GM21528 (cell line): Measurements from ENCODE around the gene CHADL.
A peak's percentile ranks its signal among the peaks of the same experiment; 100 is the strongest.

Source experiments
- ATAC-seq: cut with Tn5 transposase; IDR thresholded peaks from one replicate; pipeline ENCODE4 v1.9.1; 2021; ENCODE audit warnings: mild to moderate bottlenecking, moderate library complexity; ENCODE audit not compliant: unreplicated experiment, low FRiP score

Gene CHADL

DNA sequence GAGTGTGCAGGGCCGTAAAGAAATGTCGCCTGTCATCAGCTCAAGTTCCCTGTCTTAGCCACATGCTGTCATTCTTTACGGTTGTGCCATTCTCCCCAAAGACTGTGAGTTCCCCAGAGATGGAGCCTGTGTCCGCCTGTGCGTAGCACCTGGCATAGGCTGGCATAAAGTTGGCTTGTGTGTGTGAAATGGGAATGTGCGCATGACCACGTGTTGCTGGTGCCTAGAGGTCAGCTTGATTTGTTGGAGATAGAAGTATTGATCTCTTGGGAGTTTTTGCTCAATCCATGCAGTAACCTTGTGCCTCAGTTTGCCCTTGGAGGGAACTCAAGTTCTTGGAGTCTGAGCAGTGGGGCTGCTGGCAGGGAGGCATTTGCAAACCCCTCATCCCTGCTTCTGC lies 9.4 kb downstream of the CHADL start:
- ATAC-seq = no peak

DNA sequence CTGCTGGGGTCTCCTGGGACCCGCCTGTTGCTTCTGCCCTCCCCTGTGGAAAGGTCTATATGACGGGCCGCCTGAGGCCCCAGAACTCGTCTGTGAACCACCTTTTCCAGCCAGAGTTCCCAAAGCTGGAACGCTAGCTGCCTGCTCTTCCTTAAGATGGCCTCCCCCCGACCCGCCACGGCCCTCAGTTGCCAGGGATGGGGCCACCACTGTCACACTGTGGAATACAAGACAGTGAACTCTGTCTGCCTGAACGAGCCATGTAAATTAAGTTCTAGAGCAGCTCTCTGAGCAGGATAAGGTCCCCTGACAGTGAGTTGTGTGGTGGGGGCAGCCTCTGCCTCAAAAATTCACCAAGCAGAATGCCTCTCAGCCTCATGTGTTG lies 10.3 kb downstream of the CHADL start:
- ATAC-seq = no peak

DNA sequence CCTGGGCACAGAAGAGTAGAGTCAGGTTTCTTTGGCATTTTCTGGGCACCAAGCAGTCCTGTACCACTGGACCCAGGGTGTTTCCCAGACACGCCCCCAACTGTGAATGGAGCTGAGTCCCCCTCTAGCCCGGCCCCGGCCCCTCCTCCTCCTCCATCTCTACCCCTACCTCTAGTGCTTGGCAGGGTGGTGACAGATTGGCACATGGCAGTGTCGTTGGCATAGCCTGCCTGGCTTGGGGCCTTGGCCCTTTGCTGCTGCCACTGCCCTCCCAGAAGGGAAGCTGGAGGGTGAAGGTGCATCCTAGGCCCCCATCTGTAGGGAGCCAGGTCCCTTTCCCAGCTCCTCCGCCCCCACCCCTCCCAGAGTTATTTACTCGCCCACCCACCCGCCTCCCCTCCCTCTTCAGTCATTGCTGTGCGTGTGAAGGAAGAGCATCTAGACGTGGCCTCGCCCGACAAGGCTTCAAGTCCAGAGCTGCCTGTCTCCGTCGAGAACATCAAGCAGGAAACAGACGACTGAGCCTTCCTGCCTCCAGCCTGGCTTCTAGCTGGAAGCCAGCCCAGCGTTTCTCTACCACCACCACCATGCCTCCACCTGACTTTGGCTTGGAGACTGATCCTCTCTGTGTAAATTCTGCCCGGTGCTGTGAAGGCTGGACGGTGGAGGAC lies 10.9 kb downstream of the CHADL start:
- ATAC-seq = no peak

DNA sequence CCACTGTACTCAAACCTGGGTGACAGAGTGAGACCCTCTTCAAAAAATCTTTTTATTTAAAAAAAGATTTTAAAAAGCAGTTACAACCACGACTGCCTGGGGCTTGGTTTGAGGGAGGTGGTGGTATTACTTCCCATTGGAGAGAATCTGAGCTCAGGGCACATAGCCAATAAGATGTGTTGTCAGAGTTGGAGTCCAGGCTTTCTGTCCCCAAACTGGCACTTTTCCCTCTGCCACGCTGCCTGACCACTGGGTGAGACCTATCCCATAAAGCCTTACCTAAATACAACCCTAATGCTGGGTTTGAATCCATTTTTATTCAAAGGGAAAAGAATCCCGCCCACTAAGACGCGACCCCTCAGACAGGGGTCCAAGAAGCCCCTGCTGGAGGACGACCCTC lies 11.5 kb downstream of the CHADL start:
- ATAC-seq = no peak

DNA sequence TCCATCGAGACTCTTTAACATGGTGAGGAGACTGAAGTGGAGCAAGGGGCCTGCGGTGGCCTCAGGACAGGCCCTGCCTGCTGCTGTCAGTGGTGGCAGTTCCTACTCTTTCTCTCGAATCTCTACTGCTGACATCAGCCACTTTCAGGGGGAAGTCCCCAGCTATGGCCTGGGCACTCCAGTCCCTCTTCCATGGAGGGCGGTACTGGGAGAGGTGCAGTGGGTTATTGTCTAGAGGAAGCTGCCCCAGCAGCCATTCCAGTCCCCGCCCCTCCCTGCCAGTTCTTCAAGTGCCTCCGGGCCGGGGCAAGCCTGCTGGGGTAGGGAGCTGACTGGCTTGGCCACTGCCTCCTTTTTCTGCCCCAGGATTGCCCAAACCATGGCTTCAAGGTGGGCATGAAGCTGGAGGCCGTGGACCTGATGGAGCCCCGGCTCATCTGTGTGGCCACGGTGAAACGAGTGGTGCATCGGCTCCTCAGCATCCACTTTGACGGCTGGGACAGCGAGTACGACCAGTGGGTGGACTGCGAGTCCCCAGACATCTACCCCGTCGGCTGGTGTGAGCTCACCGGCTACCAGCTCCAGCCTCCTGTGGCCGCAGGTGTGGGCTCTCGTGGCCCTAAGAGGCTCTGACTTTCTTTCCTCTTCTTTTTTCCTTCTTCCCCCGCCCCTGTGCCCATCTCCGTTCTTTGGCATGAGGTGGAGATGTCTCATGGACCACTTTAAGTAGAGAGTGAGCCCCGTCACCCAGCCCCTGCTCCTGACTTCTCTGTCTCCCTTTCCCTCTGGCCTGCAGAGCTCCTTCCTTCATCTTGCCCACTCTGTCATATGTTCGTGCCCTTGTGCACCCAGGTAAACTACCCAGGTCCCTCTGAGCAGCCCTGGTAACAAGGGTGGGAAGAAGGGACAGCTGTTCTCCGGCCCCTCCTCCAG lies 13.7 kb downstream of the CHADL start:
- no peak for ATAC-seq

DNA sequence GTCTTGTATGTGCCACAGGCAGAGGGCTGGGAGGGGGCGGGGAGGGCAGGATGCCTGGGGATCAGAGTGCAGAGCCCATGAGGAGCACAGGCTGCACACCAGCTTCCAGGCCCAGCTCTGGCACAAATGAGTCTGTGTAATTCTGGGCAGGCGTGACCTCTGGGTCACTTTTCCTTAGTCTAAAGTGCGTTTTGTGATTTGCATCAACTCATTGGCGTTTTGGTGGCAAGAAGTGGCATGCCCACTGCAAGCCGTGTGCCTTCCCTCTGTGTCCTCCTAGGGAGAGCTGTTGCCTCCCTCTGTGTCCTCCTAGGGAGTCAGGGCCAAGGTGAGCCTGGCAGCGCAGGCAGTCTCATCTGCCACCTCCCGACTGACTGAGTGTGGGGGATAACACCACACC lies 17.2 kb downstream of the CHADL start:
- ATAC-seq = no peak

DNA sequence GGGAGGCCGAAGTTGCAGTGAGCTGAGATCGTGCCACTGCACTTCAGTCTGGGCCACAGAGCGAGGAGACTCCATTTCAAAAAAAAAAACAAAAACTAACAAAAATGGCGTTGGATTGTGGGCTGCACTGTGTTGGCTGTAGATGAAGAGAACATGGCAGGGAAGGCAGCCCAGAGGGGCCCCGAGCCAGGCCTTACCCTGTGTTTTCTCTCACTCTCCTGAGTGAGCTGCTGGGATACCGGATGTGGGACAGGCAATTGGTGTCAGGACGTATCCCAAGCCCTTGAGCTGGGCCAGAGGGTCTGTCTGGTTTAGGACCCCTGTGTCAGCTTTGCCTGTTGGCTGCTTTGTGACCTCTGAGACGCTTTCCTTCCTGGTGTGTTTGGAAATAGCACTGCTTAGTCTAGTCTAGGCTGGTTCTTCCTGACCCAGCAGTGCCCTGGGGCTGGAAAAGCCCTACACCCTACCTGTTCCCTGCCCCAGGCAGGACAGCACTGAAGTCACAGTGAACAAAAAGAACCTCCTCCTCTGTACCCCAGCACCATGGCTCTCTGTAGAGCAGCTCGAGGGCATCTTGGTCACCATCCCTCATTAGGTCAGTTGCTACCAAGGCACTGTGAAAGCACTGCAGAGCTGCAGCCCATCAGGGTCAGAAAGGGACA lies 17.8 kb downstream of the CHADL start:
- no peak for ATAC-seq

DNA sequence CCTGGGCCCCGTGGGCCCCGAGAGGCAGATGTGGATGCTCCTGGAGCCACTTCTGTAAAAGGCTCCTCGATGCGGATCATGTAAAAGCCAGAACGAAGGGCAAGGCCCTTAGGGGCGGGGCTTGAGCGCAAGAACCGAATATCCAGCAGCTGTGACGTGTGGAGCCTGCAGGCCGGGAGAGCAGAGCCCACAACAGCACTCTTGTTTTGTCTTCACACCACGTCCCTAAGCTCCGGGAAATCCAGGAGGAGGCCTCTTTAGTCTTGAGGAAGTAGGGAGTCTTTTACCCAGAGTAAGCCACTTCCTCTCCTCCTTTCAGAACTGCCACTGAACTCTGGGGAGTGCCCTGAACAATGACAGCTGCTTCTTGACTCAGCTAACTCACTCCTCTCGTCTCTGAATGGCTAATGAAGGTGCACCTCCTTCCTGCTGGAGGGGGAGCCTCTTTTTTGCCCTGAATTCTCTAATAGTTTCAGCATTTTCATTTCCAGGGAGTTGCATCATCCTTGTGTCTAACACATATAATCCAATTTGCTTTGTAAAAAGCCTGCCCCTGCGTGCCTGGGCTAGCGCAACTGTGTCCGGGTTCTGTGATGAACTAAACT lies 23.1 kb downstream of the CHADL start:
- ATAC-seq = no peak

DNA sequence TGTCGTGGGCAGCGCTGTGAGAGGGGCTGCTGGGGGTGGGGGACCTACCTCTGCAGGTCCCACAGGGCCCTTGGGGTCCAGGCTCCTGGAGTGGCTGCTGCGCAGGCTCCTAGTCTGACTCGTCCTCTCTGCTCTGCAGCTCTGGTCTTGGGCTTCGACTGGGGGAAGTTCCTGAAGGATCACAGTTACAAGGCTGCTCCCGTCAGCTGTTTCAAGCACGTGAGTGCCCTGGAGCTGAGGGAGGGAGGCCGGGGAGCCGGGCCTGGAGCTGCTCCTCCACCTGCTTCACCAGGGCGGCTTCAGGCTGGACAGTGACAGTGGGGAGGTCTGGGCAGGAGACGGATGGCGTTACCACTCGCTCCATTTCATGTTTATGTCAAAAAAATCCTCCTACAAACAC lies 23.7 kb downstream of the CHADL start:
- no peak for ATAC-seq

DNA sequence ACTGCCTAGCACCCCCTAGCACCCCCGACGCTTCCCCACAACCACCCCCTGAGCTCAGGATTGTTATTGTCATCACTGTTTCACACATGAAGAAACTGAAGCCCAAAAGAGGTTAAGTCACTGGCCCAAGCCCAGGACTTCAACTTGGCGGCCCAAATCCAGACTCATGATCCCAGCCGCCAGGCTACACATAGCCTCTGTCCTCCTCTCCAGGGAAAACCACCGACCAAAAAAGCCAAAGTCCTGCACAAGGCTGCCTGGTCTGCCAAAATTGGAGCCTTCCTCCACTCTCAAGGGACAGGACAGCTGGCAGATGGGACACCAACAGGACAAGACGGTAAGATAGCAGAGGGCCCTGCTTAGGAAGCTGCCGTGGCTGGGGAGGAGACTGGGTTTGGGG lies 24.8 kb downstream of the CHADL start:
- no peak for ATAC-seq

DNA sequence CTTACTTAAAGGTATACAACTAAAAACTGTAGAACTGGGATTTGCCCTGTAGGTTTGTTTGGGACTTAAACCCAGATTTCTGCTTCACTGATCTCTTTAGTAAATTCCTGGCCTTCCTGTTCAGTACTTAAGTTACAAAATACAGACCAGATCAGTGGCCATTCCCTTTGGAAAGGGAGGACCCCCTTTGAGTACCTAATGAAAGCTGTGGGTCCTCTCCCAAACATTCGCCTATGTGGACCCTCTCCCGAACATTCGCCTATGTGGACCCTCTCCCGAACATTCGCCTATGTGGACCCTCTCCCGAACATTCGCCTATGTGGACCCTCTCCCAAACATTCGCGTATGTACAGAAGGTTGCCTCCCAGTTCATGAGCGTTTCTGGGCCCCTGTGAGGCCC lies 25.3 kb downstream of the CHADL start:
- no peak for ATAC-seq

DNA sequence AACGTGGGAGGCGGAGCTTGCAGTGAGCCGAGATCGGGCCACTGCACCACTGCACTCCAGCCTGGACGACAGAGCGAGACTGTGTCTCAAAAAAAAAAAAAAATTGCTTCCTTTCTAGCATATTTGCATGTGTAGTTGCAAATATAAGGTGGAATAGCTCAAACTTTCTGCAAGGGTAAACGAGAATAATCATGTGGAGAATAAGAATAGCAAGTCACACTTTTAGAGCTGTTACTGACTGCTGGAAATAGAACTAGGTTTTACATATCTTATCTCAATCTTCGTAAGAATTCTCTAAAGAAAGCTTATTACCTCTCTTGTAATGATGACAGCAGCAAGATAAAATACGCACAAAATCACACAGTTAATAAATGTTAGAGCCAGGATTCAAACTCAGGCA lies 34.0 kb downstream of the CHADL start:
- ATAC-seq = no peak

DNA sequence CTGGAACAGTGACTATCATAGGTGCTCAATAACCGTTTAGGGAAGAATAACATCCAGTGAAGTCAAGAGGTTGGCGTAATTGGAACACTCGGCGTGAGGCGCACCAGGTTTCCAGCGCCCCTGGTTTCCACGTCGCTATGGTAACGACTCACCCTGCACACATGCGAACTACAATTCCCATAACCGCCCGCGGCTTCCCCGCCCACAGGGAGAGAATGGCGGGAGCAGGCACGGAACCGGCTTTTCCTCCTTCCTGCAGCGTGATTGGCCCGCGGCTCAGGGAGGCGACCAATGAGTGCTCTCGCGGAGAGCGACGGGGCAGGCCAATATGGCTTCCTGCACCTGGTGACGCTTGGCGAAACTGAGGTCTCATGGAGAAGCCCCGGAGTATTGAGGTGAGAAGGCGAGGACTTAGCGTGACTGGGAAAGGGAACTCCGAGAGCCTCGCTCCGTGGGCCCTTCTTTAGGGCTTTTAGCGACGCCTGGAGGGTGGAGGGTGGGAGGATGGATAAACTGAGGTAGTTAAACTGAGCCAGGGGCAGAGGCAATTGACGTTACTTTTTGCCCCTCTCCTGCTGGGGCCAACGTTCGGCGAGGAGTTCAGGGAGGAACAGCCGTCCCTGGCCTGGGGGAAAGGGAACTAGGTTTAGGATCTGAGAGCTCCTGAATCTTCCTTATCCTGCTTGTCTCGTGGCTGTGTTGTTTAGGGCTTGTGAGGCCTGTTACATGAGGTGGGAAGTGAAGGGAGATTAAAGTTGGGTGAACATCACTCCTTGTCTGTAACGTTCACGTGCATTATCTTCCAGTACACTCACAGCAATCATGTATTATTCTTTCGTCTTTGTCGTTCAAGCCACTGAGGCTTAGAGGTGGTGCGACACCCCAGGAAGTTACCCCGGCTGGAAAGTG lies 35.5 kb downstream of the CHADL start, which contains the start of gene L3MBTL2:
Gene L3MBTL2, plus strand, starts transcription at position 321 of the 909 bp plus-strand sequence. Its CDS starts 51 bp downstream, at position 372.
- ATAC-seq = peak; percentile 85

DNA sequence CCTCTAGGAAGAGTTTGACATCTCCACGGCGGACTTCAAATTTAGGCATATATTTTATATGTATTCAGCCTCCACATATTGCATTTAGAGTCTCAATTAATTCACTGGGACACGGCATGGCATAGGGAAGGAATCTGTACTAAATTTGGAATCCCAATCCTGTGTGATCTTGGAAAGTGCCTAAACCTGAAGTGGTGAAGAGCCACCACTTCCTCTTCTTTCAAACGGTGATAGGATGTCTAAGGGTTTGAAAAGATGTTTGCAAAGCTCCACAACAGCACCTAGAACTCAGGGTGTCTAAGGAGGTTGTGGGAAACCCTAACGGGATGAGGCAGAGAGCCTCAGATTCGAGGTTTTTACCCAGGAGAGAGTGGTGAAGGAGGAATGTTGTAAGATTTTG lies 36.7 kb downstream of the CHADL start:
- ATAC-seq = no peak

DNA sequence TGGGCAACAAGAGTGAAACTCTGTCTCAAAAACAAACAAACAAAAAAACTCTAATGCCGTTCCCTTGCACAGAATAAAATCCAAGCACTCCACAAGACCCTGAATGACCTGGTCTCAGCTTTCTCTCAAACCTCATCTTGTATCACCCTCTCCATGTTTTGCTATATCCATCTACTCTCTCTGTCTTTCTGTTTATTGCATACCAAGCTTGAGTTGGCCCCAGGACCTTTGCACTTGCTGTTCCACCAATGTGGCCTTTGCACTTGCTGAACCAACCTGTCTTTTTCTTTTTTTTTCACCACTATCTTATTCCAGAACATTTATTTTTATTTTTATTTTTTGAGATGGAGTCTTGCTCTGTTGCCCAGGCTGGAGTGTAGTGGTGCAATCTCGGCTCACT lies 37.6 kb downstream of the CHADL start:
- ATAC-seq = no peak

DNA sequence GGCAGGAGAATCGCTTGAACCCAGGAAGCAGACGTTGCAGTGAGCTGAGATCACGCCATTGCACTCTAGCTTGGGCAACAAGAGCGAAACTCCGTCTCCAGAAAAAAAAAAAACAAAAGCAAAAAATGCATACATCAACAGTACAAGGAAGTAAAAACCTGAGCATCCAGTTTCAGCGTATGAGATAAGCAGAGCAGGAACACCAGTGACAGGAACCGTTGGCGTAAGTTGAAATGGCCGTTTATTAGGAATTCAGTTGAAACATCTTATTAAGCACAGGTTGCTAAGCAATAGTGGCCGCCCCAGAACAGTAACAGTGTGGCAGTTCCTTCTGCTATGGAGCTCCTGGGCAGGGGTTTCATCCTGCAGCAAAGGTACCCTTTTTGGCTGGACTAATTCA lies 39.6 kb downstream of the CHADL start:
- no peak for ATAC-seq

DNA sequence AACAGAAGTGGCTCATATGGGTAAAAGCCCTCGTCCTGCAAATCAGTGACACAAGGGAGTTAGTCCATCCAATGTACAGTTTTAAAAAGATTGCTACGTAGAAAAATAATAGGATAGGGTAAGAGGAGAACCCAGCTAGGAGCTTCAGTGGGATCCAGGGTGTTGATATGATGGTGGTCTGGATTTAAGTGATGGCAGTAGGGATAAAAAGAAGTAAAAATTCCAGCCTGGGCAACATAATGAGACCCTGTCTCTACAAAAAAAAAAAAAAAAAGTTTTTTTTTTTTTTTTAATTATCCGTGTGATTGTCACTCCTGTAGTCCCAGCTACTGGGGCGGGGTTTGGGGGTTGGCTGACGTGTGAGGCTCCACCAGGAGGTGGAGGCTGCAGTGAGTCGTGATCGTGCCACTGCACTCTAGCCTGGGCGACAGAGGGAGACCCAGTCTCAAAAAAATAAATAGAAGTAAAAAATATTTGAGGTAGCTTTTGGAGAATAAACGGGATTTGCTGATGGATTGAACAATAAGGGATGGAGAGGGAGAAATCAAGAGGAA lies 42.6 kb downstream of the CHADL start:
- no peak for ATAC-seq

DNA sequence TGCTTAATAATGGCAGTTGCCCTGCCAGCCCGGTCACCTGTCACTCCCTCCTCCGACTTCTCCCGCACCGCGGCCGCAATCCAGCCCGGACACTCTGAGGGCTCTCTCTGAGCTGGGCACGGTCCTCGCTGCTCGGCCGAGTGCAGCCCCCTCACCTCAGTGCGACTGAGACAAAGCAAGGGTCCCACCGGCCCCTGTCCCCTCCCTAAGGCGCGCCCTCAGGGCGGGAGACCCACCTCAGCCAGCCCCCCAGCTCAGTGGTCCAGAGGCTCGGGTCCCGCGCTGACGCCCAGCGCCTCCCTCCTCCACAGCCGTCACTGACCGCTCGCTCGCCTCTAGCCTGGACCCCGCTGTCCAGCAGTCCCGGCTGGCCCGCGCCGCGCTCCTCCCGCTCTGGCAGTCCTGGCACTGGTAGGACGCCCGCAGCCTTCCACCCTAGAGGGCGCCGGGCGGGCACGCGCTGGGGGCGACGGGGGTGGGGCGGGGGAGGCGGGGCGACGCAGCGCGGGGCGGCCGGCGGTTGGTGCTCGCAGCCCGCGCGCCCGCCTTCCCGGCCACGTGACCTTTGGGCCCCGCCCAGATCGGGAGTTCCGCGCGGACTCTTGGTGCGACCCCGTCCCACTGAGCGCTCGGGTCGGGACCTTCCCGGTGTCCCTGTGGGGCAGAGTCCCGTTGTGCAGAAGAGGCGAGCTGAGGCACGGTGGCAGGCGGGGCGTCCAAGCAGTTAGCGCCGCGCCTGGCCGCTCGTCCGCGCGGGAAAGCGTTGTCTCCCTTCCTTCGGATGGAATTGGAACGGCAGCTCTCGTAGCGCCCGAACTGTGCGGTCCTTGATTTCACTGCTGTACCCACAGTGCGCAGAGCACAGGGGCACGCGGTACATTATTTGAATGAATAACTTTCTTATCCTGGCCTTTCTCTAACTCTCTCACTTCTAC lies 43.4 kb downstream of the CHADL start:
- peak; percentile 52 for ATAC-seq

DNA sequence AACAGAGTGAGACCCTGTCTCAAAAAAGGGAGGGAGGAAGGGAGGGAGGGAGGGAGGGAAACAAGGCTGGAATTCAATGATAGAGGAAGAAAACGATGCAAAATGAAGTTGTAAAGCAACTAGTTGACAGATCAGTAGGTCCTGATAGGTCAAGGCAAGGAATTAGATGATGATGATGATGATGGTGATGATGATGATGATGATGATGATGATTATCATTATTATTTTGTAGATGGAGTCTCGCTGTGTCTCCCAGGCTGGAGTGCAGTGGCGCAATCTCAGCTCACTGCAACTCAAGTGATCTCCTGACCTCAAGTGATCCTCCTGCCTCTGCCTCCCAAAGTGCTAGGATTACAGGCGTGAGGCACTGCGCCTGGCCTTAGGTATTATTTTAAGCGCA lies 46.9 kb downstream of the CHADL start:
- ATAC-seq = no peak
